Esophagus squamous epithelium (tissue), 5 donors: ENCODE results near the gene ANKRD11. TPM values are rescaled to one million over a fixed set of nuclear protein-coding genes. Genes with fewer than 3 reads are reported as not detected.
"Not testable (repeated sequence)": the region's sequence is repeated elsewhere in the genome, so short reads cannot be mapped to it uniquely, and the experiment has no call there.

Experiments
- DNase-seq: peaks from one replicate; lab custom pipeline; 2025; lab: John Stamatoyannopoulos, UW
- H3K27ac ChIP-seq, 4 donors: fragments of 200-600 bp; sonication (generic); one replicate each; pipeline ENCODE4 v1.5.1; 2016 to 2019; ENCODE audit warnings: mild to moderate bottlenecking in 1 of 4
- H3K27me3 ChIP-seq, 4 donors: fragments of 200-600 bp; sonication (generic); 1 replicate in 3 of 4; 2 replicates in 1 of 4; pipeline versions ENCODE4 v1.5.1 to v1.6.0; 2017 to 2021; ENCODE audit warnings: antibody characterized with exemption in 1 of 4
- H3K36me3 ChIP-seq, 3 donors: fragments of 200-600 bp; sonication (generic); one replicate each; pipeline ENCODE4 v1.5.1; 2016 to 2019
- H3K4me1 ChIP-seq, 3 donors: fragments of 200-600 bp; sonication (generic); one replicate each; pipeline ENCODE4 v1.5.1; 2017 to 2019
- H3K4me3 ChIP-seq, 4 donors: fragments of 200-600 bp; sonication (generic); 1 replicate in 3 of 4; 2 replicates in 1 of 4; pipeline ENCODE4 v1.5.1; 2016 to 2019; ENCODE audit warnings: mild to moderate bottlenecking in 2 of 4, moderate library complexity in 1 of 4
- H3K9me3 ChIP-seq, 3 donors: fragments of 200-600 bp; sonication (generic); one replicate each; pipeline ENCODE4 v1.5.1; 2016 to 2019
- CTCF ChIP-seq, 6 experiments: fragments of 450-650 bp in 4 of 6; fragments of 200-600 bp in 2 of 6; sonication (generic) in 2 of 6; IDR thresholded peaks; one replicate each; pipeline ENCODE4 v1.5.1; 2016 to 2019; ENCODE audit warnings: antibody characterized with exemption in 6 of 6, mild to moderate bottlenecking in 4 of 6, moderate library complexity in 4 of 6
- POLR2A ChIP-seq, 4 donors: fragments of 450-650 bp; IDR thresholded peaks; one replicate each; pipeline ENCODE4 v1.6.1; 2017; ENCODE audit warnings: antibody characterized with exemption in 4 of 4, mild to moderate bottlenecking in 4 of 4, moderate library complexity in 3 of 4
- WGBS, 2 donors: methylation state at CpG; one replicate each; pipeline ENCODE4 v1.1.5; 2018; 5-methylcytosine and 5-hydroxymethylcytosine counted together
- intact Hi-C: fragments of 100-400 bp; cut with DNase I; formaldehyde crosslinking; loops from one replicate; pipeline ENCODE4 v1.15.0; 2022
- total RNA-seq, 4 donors: library from RNA; depleted of rRNA; stranded (reverse); fragments of >200 nt; gene quantifications; one replicate each; pipeline ENCODE4 v1.1.0, GENCODE V29; 2016
- donor health status: DM: yes; HTN: yes; CAD: no.

The ANKRD11 gene
- total RNA-seq, 4 donors from 2014 or later, result 51.0 to 72.7 (median 66.9) TPM

GRCh38 chr16:89431630-89432029, 58.7 kb downstream of the ANKRD11 start:
- H3K9me3 ChIP-seq, result no peaks in the 10 kb centered on the region
- no peak for DNase-seq
- H3K36me3 ChIP-seq, result peaks cover 0 to 3% (median 0%) of the 10 kb centered on the region in 3 donors
- intact Hi-C loops, result no loop called here
- TF ChIP-seq CTCF (IDR thresholded peaks at IDR 0.05), result no peak
- TF ChIP-seq POLR2A (IDR thresholded peaks at IDR 0.05), result no peak
- peaks cover 26 to 70% (median 33%) of the 10 kb centered on the region in 3 donors for H3K4me1 ChIP-seq
- H3K27ac ChIP-seq, result peak overlapping the region; percentile 39 to 69 (median 66)
- no peak overlapping the region for H3K4me3 ChIP-seq
- 57 to 65% methylated on average over 4 of the region's 4 CpGs for WGBS, 2 donors
- H3K27me3 ChIP-seq, result no peaks in the 10 kb centered on the region

- DNase-seq, result no peak
Measured at GRCh38 chr16:89431158-89431584, 59.2 kb downstream of the ANKRD11 start.

GRCh38 chr16:89430436-89431157, 59.8 kb downstream of the ANKRD11 start:
- Histone ChIP-seq H3K4me3 (no peak overlapping the region), H3K27me3 (no peaks in the 10 kb centered on the region), H3K36me3 (peaks cover 0 to 13% (median 0%) of the 10 kb centered on the region in 3 donors), H3K27ac (peak overlapping the region in 2 of 4 donors; percentile 68 to 69), H3K9me3 (no peaks in the 10 kb centered on the region), H3K4me1 (peaks cover 26 to 68% (median 35%) of the 10 kb centered on the region in 3 donors)
- TF ChIP-seq POLR2A (IDR thresholded peaks at IDR 0.05) (no peak), CTCF (IDR thresholded peaks at IDR 0.05) (no peak)
- no peak for DNase-seq
- 68 to 78% methylated on average over 17 to 19 of the region's 19 CpGs for WGBS, 2 donors
- intact Hi-C loops, result no loop called here

More at GRCh38 chr16:89431158-89431584, 59.2 kb downstream of the ANKRD11 start:
- Histone ChIP-seq H3K27me3 (no peaks in the 10 kb centered on the region), H3K36me3 (peaks cover 0 to 8% (median 0%) of the 10 kb centered on the region in 3 donors), H3K4me3 (no peak overlapping the region), H3K27ac (peak overlapping the region; percentile 39 to 69 (median 66)), H3K4me1 (peaks cover 26 to 68% (median 34%) of the 10 kb centered on the region in 3 donors), H3K9me3 (no peaks in the 10 kb centered on the region)
- intact Hi-C loops, result no loop called here
- TF ChIP-seq POLR2A (IDR thresholded peaks at IDR 0.05) (no peak), CTCF (IDR thresholded peaks at IDR 0.05) (no peak)
- 35 to 48% methylated on average over 12 of the region's 12 CpGs for WGBS, 2 donors

- DNase-seq, H3K27me3 ChIP-seq, H3K27ac ChIP-seq, H3K9me3 ChIP-seq, H3K4me3 ChIP-seq, intact Hi-C loops: not testable (repeated sequence)
- peaks cover 0 to 13% (median 0%) of the 10 kb centered on the region in 3 donors for H3K36me3 ChIP-seq
- peaks cover 25 to 66% (median 33%) of the 10 kb centered on the region in 3 donors for H3K4me1 ChIP-seq
- 90 to 96% methylated on average over 7 of the region's 7 CpGs for WGBS, 2 donors
Measured at GRCh38 chr16:89428605-89429004, 61.8 kb downstream of the ANKRD11 start.

- WGBS, 2 donors, result 80 to 82% methylated on average over 10 of the region's 10 CpGs
- DNase-seq, result no peak
- Histone ChIP-seq H3K27ac (no peak overlapping the region), H3K9me3 (no peaks in the 10 kb centered on the region), H3K36me3 (peaks cover 0 to 13% (median 0%) of the 10 kb centered on the region in 3 donors), H3K27me3 (no peaks in the 10 kb centered on the region), H3K4me3 (no peak overlapping the region), H3K4me1 (peaks cover 22 to 66% (median 37%) of the 10 kb centered on the region in 3 donors)
- TF ChIP-seq CTCF (IDR thresholded peaks at IDR 0.05) (no peak), POLR2A (IDR thresholded peaks at IDR 0.05) (no peak)
- intact Hi-C loops, result no loop called here
Measured at GRCh38 chr16:89426736-89427530, 63.4 kb downstream of the ANKRD11 start.
